Trophoblast cell (in vitro differentiated cells and primary cell): ENCODE data around the gene SNX24. TPM values are rescaled to one million over a fixed set of nuclear protein-coding genes. Genes with fewer than 3 reads are reported as not detected.
A peak's percentile ranks its signal among the peaks of the same experiment; 100 is the strongest.

Experiments
- DNase-seq, 2 donors: peaks; one replicate each; pipeline ENCODE4 v3.0.0-alpha.2; 2016
- H2AFZ ChIP-seq: 2 replicates; pipeline ENCODE4 v1.6.1; 2013; ENCODE audit warnings: low read length, moderate library complexity, mild to moderate bottlenecking; ENCODE audit not compliant: insufficient read depth, poor library complexity
- H2AK5ac ChIP-seq: 2 replicates; pipeline ENCODE4 v1.6.1; 2013; ENCODE audit warnings: mild to moderate bottlenecking, low read length
- H2BK120ac ChIP-seq: 2 replicates; pipeline ENCODE4 v1.6.1; 2013; ENCODE audit warnings: low read length, mild to moderate bottlenecking, moderate library complexity; ENCODE audit not compliant: insufficient read depth, poor library complexity
- H2BK12ac ChIP-seq: 2 replicates; pipeline ENCODE4 v1.6.1; 2013; ENCODE audit warnings: mild to moderate bottlenecking, low read length, moderate library complexity
- H2BK5ac ChIP-seq: 2 replicates; pipeline ENCODE4 v1.6.1; 2013; ENCODE audit warnings: low read length, low read depth, moderate library complexity, mild to moderate bottlenecking; ENCODE audit not compliant: poor library complexity
- H3K14ac ChIP-seq: 2 replicates; pipeline ENCODE4 v1.6.1; 2013; ENCODE audit warnings: mild to moderate bottlenecking, low read length
- H3K18ac ChIP-seq: 2 replicates; pipeline ENCODE4 v1.6.1; 2013; ENCODE audit warnings: mild to moderate bottlenecking, low read length
- H3K23ac ChIP-seq: 2 replicates; pipeline ENCODE4 v1.6.1; 2013; ENCODE audit warnings: low read length
- H3K27ac ChIP-seq: 2 replicates; pipeline ENCODE4 v1.5.1; 2013; ENCODE audit warnings: low read depth, mild to moderate bottlenecking, inconsistent platforms, low read length, moderate library complexity
- H3K27me3 ChIP-seq: 2 replicates; pipeline ENCODE4 v1.6.1; 2013; ENCODE audit warnings: inconsistent platforms, mild to moderate bottlenecking, low read length, moderate library complexity; ENCODE audit not compliant: insufficient read depth
- H3K36me3 ChIP-seq, 2 experiments: 1 replicate in 1 of 2; 2 replicates in 1 of 2; pipeline ENCODE4 v1.6.1; 2013; ENCODE audit warnings: low read length in 2 of 2, mild to moderate bottlenecking in 2 of 2, moderate library complexity in 1 of 2; ENCODE audit not compliant: insufficient read depth in 2 of 2, control insufficient read depth in 1 of 2
- H3K4ac ChIP-seq: 2 replicates; pipeline ENCODE4 v1.6.1; 2013; ENCODE audit warnings: low read depth, mild to moderate bottlenecking, low read length, moderate library complexity
- H3K4me1 ChIP-seq, 2 experiments: 1 replicate in 1 of 2; 2 replicates in 1 of 2; pipeline ENCODE4 v1.6.1; 2013; ENCODE audit warnings: low read length in 2 of 2, mild to moderate bottlenecking in 2 of 2, moderate library complexity in 1 of 2; ENCODE audit not compliant: insufficient read depth in 2 of 2, control insufficient read depth in 1 of 2
- H3K4me2 ChIP-seq: 2 replicates; pipeline ENCODE4 v1.6.1; 2013; ENCODE audit warnings: inconsistent platforms, mild to moderate bottlenecking, low read length, moderate library complexity
- H3K4me3 ChIP-seq: 2 replicates; pipeline ENCODE4 v1.5.1; 2013; ENCODE audit warnings: mild to moderate bottlenecking, low read depth, low read length, inconsistent platforms
- H3K79me1 ChIP-seq: one replicate; pipeline ENCODE4 v1.6.1; 2013; ENCODE audit warnings: low read length
- H3K79me2 ChIP-seq: 2 replicates; pipeline ENCODE4 v1.6.1; 2013; ENCODE audit warnings: low read length, mild to moderate bottlenecking; ENCODE audit not compliant: control insufficient read depth, insufficient read depth, poor library complexity
- H3K9ac ChIP-seq: 2 replicates; pipeline ENCODE4 v1.6.1; 2013; ENCODE audit warnings: mild to moderate bottlenecking, low read length
- H3K9me3 ChIP-seq: 2 replicates; pipeline ENCODE4 v1.6.1; 2013; ENCODE audit warnings: low read depth, mild to moderate bottlenecking, control low read depth, inconsistent platforms, low read length; ENCODE audit not compliant: insufficient read depth
- H4K12ac ChIP-seq: 2 replicates; pipeline ENCODE4 v1.6.1; 2013; ENCODE audit warnings: low read depth, mild to moderate bottlenecking, low read length, moderate library complexity
- H4K8ac ChIP-seq: 2 replicates; pipeline ENCODE4 v1.6.1; 2013; ENCODE audit warnings: low read depth, mild to moderate bottlenecking, low read length, moderate library complexity
- H4K91ac ChIP-seq: one replicate; pipeline ENCODE4 v1.6.1; 2013; ENCODE audit warnings: low read depth, mild to moderate bottlenecking, low read length, moderate library complexity
- WGBS: extraction: QIAGEN DNeasy Blood & Tissue Kit; methylation state at CpG from one replicate; pipeline ENCODE4 v1.1.7; 2013; ENCODE audit warnings: missing lambda C conversion rate; ENCODE audit not compliant: insufficient read length, insufficient coverage; ENCODE audit errors: extremely low coverage; 5-methylcytosine and 5-hydroxymethylcytosine counted together
- polyA plus RNA-seq: library from polyadenylated mRNA; stranded (reverse); fragments of 200-250 nt; gene quantifications from 2 replicates; pipeline ENCODE4 v1.2.3, GENCODE V29; 2013

SNX24 gene
- polyA plus RNA-seq: 51.4 and 52.7 TPM in 2 replicates

DNA sequence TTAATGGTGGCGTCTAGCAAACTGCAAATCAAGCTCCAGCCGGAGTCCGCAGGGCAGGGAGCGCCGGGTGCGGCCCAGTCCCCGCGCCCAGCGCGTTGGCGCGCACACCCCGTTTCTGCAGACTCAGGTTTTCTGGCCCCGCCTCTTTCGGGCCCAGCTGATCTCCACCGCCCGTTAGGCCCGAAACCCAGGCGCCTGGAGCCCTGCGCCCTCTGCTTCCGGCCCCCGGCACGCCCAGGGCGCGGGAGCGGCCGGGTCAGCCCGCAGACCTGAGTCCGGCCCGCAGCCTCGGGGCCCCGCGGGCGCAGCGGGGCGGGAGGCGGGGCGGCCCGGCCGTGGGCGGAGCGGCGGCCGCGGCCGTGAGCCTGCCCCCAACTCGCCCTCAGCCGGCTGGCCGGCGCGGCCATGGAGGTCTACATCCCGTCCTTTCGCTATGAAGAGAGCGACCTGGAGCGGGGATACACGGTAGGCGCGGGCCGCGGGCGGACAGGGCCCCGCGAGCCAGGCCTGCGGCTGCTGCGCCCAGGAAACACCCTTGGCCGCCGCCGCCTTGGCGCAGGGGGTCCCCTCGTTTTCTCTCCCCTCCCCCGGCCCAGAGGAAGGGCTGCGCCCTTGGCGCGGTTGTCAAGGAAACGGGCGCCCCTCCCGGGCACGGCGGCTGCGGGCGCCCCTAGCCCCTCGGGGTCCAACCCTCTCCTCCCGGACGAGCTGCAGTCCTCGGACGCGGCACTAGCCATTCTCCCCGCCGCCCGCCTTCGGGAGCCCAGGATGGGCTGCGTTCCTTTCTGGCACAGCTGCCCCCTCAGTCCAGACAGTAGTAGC is at the start of gene SNX24:
SNX24 (plus strand) TSS at position 385 of the 822 bp plus-strand sequence; CDS start at position 406, 21 bp downstream.
- Histone ChIP-seq H4K12ac (peak within 1 kb of the TSS; percentile 89), H4K8ac (peak within 1 kb of the TSS; percentile 92), H3K23ac (no peak within 1 kb of the TSS), H3K4me3 (peak within 1 kb of the TSS; percentile 97), H3K9ac (peak within 1 kb of the TSS; percentile 88), H2AK5ac (peak within 1 kb of the TSS; percentile 50), H3K9me3 (no peaks in the 10 kb centered on the region), H3K79me2 (peaks cover 9% of the 10 kb centered on the region), H2BK12ac (peak within 1 kb of the TSS; percentile 89), H3K27me3 (no peaks in the 10 kb centered on the region), H3K4me1 (peaks cover 11 to 15% of the 10 kb centered on the region in 2 experiments), H2BK5ac (peak within 1 kb of the TSS; percentile 95), H3K4ac (peak within 1 kb of the TSS; percentile 81), H3K4me2 (peak within 1 kb of the TSS; percentile 68), H3K18ac (peak within 1 kb of the TSS; percentile 97), H4K91ac (peak within 1 kb of the TSS; percentile 99), H2BK120ac (peak within 1 kb of the TSS; percentile 98), H3K14ac (peak within 1 kb of the TSS; percentile 79), H3K79me1 (peaks cover 31% of the 10 kb centered on the region), H3K27ac (peak within 1 kb of the TSS; percentile 98), H2AFZ (peak within 1 kb of the TSS; percentile 92), H3K36me3 (no peaks in the 10 kb centered on the region)
- DNase-seq: peak; percentile 94 to 97
- no CpG with 5 or more reads among the region's 92 CpGs for WGBS

DNA sequence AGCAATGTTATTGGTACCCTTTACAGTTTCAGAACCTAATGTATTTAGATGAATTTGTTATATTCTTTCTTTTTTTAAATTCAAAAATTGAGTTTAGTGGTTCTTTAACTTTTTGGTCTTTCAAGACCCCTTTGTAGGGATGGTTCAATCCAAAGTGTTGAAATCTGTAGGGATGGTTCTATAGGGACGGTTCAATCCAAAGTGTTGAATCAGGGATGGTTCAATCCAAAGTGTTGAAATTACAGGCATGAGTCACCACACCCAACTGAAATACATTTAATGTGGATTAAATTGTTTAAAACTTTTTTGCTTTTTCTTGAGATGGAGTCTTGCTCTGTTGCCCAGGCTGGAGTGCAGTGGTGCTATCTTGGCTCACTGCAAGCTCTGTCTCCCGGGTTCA is 39.9 kb upstream of the SNX24 start:
- no peak overlapping the region for H4K12ac ChIP-seq
- no peak overlapping the region for H3K18ac ChIP-seq
- no peak overlapping the region for H2BK5ac ChIP-seq
- H3K27me3 ChIP-seq: no peaks in the 10 kb centered on the region
- H2AFZ ChIP-seq: no peak overlapping the region
- H3K14ac ChIP-seq: no peak overlapping the region
- no peaks in the 10 kb centered on the region for H3K4me1 ChIP-seq
- H3K79me2 ChIP-seq: no peaks in the 10 kb centered on the region
- H4K8ac ChIP-seq: no peak overlapping the region
- no peak overlapping the region for H2BK12ac ChIP-seq
- H3K79me1 ChIP-seq: no peaks in the 10 kb centered on the region
- no peak overlapping the region for H3K9ac ChIP-seq
- H3K9me3 ChIP-seq: peaks cover 2% of the 10 kb centered on the region
- H3K4ac ChIP-seq: no peak overlapping the region
- H2BK120ac ChIP-seq: no peak overlapping the region
- no CpG with 5 or more reads among the region's 2 CpGs for WGBS
- no peak overlapping the region for H3K4me3 ChIP-seq
- H3K23ac ChIP-seq: no peak overlapping the region
- H3K4me2 ChIP-seq: no peak overlapping the region
- H4K91ac ChIP-seq: no peak overlapping the region
- H3K36me3 ChIP-seq: peaks cover 15 to 16% of the 10 kb centered on the region in 2 experiments
- no peak overlapping the region for H2AK5ac ChIP-seq
- peak; percentile 10 to 66 for DNase-seq
- no peak overlapping the region for H3K27ac ChIP-seq

- Histone ChIP-seq H3K27me3 (no peaks in the 10 kb centered on the region), H2AK5ac (no peak overlapping the region), H4K12ac (no peak overlapping the region), H3K27ac (no peak overlapping the region), H3K18ac (no peak overlapping the region), H3K9ac (no peak overlapping the region), H3K14ac (no peak overlapping the region), H2BK5ac (no peak overlapping the region), H3K4me2 (no peak overlapping the region), H3K36me3 (peaks cover 3 to 5% of the 10 kb centered on the region in 2 experiments), H3K4me1 (no peaks in the 10 kb centered on the region), H3K23ac (no peak overlapping the region), H3K9me3 (no peaks in the 10 kb centered on the region), H4K8ac (no peak overlapping the region), H2BK120ac (no peak overlapping the region), H3K79me2 (no peaks in the 10 kb centered on the region), H2AFZ (no peak overlapping the region), H3K79me1 (no peaks in the 10 kb centered on the region), H4K91ac (no peak overlapping the region), H3K4me3 (no peak overlapping the region), H3K4ac (no peak overlapping the region), H2BK12ac (no peak overlapping the region)
- no CpG with 5 or more reads among the region's 2 CpGs for WGBS
- no peak for DNase-seq
These were observed 35.0 kb upstream of the SNX24 start for GRCh38 chr5:122810405-122810804.

DNA sequence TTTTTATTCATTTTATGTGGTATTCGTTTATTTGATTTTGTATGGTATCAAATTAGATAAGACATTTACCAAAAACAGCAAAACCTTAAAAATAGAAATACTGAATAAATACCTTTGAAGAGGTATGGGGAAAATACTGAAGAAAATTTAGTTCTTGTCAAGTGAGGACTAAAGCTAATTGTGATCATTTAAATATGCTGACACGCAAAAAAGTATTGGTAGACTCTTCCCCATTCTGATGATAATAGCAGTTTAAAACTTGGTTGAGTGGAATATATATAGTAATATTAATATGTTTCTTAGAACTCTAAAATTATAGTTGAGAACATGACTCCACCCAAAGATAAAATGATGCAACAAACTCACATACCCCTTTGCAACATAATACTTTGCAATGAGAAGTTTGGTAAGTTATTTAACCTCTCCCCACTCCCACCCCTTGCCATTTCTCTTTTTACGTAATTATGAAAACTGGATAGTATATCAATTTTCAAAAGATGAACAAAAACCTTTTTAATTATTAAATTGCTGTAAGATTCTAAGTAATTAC is 30.1 kb upstream of the SNX24 start:
- peaks cover 2 to 3% of the 10 kb centered on the region in 2 experiments for H3K36me3 ChIP-seq
- no peak overlapping the region for H4K8ac ChIP-seq
- H4K91ac ChIP-seq: no peak overlapping the region
- H3K27me3 ChIP-seq: no peaks in the 10 kb centered on the region
- no peak overlapping the region for H2BK120ac ChIP-seq
- no peak overlapping the region for H3K27ac ChIP-seq
- no peaks in the 10 kb centered on the region for H3K9me3 ChIP-seq
- H3K4me1 ChIP-seq: no peaks in the 10 kb centered on the region
- no peak overlapping the region for H4K12ac ChIP-seq
- no peak for DNase-seq
- WGBS: no CpG with 5 or more reads among the region's 3 CpGs
- no peak overlapping the region for H3K4ac ChIP-seq
- H2BK5ac ChIP-seq: no peak overlapping the region
- H3K4me3 ChIP-seq: no peak overlapping the region
- no peak overlapping the region for H2AK5ac ChIP-seq
- H2BK12ac ChIP-seq: no peak overlapping the region
- H3K18ac ChIP-seq: no peak overlapping the region
- H3K79me1 ChIP-seq: no peaks in the 10 kb centered on the region
- no peaks in the 10 kb centered on the region for H3K79me2 ChIP-seq
- no peak overlapping the region for H2AFZ ChIP-seq
- H3K14ac ChIP-seq: no peak overlapping the region
- H3K4me2 ChIP-seq: no peak overlapping the region
- no peak overlapping the region for H3K9ac ChIP-seq
- no peak overlapping the region for H3K23ac ChIP-seq
